ENCODE data around the gene SND1. TPM values are rescaled to one million over a fixed set of nuclear protein-coding genes. Genes with fewer than 3 reads are reported as not detected.

Gene SND1
- total RNA-seq, 1 experiment from 2014 or later: 104 TPM

GRCh38 chr7:127988751-127989150 lies 336.8 kb downstream of the SND1 start:
- Histone ChIP-seq H3K4me3 (ENCODE audit: low read length) (no peak overlapping the region), H3K4me2 (ENCODE audit: low read depth, low read length, poor library complexity, severe bottlenecking) (no peak overlapping the region), H3K36me3 (ENCODE audit: insufficient read depth, low read length) (peaks cover 13% of the 10 kb centered on the region; the same call in 1 of the 2 replicates), H4K20me1 (ENCODE audit: insufficient read depth, low read depth, low read length) (no peaks in the 10 kb centered on the region), H3K9me3 (ENCODE audit: low read length) (no peaks in the 10 kb centered on the region), H3K9me2 (replicated peaks; ENCODE audit: insufficient read depth, low read length) (no peaks in the 10 kb centered on the region), H3K27ac (ENCODE audit: low read length) (no peak overlapping the region), H2AFZ (ENCODE audit: low read length) (no peak overlapping the region), H3K27me3 (ENCODE audit: low read length) (no peaks in the 10 kb centered on the region), H3K79me2 (ENCODE audit: low read length) (peaks cover 47% of the 10 kb centered on the region), H3K9ac (ENCODE audit: low read length) (no peak overlapping the region), H3K4me1 (ENCODE audit: low read length) (peaks cover 35% of the 10 kb centered on the region)
- DNase-seq: no peak

DNA sequence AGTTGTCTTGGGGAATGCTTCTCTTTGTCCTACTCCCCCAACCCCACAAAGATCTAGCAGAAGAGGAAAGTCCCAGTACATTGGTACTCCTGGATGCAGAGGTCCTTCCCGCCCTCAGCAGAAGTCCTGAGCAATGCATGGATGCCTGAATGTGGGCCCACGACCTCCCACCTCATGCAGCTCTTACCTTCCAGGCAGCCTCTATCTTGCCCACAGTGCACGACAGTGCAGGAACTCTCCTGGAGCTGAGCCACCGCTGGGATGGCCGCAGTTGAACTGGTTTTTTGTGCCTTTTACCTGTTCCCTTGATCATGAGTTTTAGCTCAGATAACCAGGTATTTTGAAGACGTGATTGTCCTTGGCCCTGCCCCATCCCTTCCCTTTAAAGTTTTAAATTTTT lies 341.3 kb downstream of the SND1 start:
- H3K4me2 ChIP-seq (ENCODE audit: low read depth, low read length, poor library complexity, severe bottlenecking): no peak overlapping the region
- no peak overlapping the region for H3K9ac ChIP-seq (ENCODE audit: low read length)
- H3K9me3 ChIP-seq (ENCODE audit: low read length): no peaks in the 10 kb centered on the region
- H3K4me1 ChIP-seq (ENCODE audit: low read length): peaks cover 2% of the 10 kb centered on the region
- H3K79me2 ChIP-seq (ENCODE audit: low read length): peaks cover 26% of the 10 kb centered on the region
- H2AFZ ChIP-seq (ENCODE audit: low read length): no peak overlapping the region
- no peak overlapping the region for H3K27ac ChIP-seq (ENCODE audit: low read length)
- no peaks in the 10 kb centered on the region for H4K20me1 ChIP-seq (ENCODE audit: insufficient read depth, low read depth, low read length)
- no peaks in the 10 kb centered on the region for H3K27me3 ChIP-seq (ENCODE audit: low read length)
- no peak overlapping the region for H3K4me3 ChIP-seq (ENCODE audit: low read length)
- no peak for DNase-seq
- H3K36me3 ChIP-seq (ENCODE audit: insufficient read depth, low read length): peaks cover 21% of the 10 kb centered on the region; the same call in 1 of the 2 replicates
- H3K9me2 ChIP-seq (replicated peaks; ENCODE audit: insufficient read depth, low read length): no peaks in the 10 kb centered on the region

DNA sequence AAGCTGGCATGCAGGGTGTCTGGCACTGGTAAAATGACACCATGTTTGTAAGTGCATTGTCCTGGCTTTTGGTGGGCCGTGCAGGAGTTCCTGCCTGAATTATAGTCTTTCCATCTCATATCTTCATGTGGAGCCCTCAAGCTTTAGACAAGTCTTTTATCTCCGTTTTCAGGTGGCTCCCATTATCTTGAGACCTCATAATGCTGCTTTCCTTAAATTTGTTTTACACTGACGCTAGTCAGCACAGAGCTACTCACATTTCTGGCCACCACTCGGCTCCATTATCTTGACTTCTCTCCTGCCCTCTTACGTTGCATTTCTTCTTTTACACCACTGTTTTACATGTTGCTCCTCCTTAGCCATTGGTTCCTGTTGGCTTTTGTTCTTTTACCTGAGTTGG lies 342.0 kb downstream of the SND1 start:
- H3K9me3 ChIP-seq (ENCODE audit: low read length): no peaks in the 10 kb centered on the region
- H3K9ac ChIP-seq (ENCODE audit: low read length): no peak overlapping the region
- no peak overlapping the region for H3K4me2 ChIP-seq (ENCODE audit: low read depth, low read length, poor library complexity, severe bottlenecking)
- DNase-seq: no peak
- H3K27me3 ChIP-seq (ENCODE audit: low read length): no peaks in the 10 kb centered on the region
- H3K4me1 ChIP-seq (ENCODE audit: low read length): peaks cover 5% of the 10 kb centered on the region
- H4K20me1 ChIP-seq (ENCODE audit: insufficient read depth, low read depth, low read length): no peaks in the 10 kb centered on the region
- H3K9me2 ChIP-seq (replicated peaks; ENCODE audit: insufficient read depth, low read length): no peaks in the 10 kb centered on the region
- peaks cover 30% of the 10 kb centered on the region for H3K79me2 ChIP-seq (ENCODE audit: low read length)
- H3K4me3 ChIP-seq (ENCODE audit: low read length): no peak overlapping the region
- no peak overlapping the region for H3K27ac ChIP-seq (ENCODE audit: low read length)
- H3K36me3 ChIP-seq (ENCODE audit: insufficient read depth, low read length): peaks cover 23% of the 10 kb centered on the region; the same call in 1 of the 2 replicates
- no peak overlapping the region for H2AFZ ChIP-seq (ENCODE audit: low read length)

GRCh38 chr7:127995156-127995880 lies 343.3 kb downstream of the SND1 start:
- no peak overlapping the region for H2AFZ ChIP-seq (ENCODE audit: low read length)
- no peak overlapping the region for H3K4me3 ChIP-seq (ENCODE audit: low read length)
- no peaks in the 10 kb centered on the region for H3K9me2 ChIP-seq (replicated peaks; ENCODE audit: insufficient read depth, low read length)
- H3K9me3 ChIP-seq (ENCODE audit: low read length): no peaks in the 10 kb centered on the region
- H3K27ac ChIP-seq (ENCODE audit: low read length): peak overlapping the region; percentile 28; the same call in 1 of the 2 replicates
- no peak overlapping the region for H3K9ac ChIP-seq (ENCODE audit: low read length)
- peaks cover 24% of the 10 kb centered on the region for H3K79me2 ChIP-seq (ENCODE audit: low read length)
- H3K4me2 ChIP-seq (ENCODE audit: low read depth, low read length, poor library complexity, severe bottlenecking): no peak overlapping the region
- H3K36me3 ChIP-seq (ENCODE audit: insufficient read depth, low read length): peaks cover 22% of the 10 kb centered on the region; the same call in 1 of the 2 replicates
- no peaks in the 10 kb centered on the region for H4K20me1 ChIP-seq (ENCODE audit: insufficient read depth, low read depth, low read length)
- no peak for DNase-seq
- peaks cover 13% of the 10 kb centered on the region for H3K4me1 ChIP-seq (ENCODE audit: low read length)
- H3K27me3 ChIP-seq (ENCODE audit: low read length): no peaks in the 10 kb centered on the region

DNA sequence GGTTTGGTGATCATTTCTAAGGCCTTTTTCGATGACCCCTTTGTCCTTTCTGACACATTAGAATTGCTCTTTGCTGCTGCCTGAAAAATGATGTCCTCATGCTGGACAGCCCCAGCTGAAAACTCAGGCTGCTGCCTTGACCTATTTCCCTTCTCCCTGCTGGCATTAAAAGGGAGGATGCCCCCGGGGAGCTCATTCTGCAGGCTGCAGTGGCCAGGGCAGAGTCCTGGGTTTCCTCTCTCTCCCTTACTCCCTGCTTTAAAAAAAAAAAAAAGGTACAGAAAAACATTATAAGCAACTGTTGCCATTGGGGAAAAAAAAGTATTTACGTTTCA lies 343.9 kb downstream of the SND1 start:
- no peaks in the 10 kb centered on the region for H4K20me1 ChIP-seq (ENCODE audit: insufficient read depth, low read depth, low read length)
- peaks cover 17% of the 10 kb centered on the region; the same call in 1 of the 2 replicates for H3K36me3 ChIP-seq (ENCODE audit: insufficient read depth, low read length)
- DNase-seq: no peak
- H2AFZ ChIP-seq (ENCODE audit: low read length): no peak overlapping the region
- H3K4me2 ChIP-seq (ENCODE audit: low read depth, low read length, poor library complexity, severe bottlenecking): no peak overlapping the region
- peak overlapping the region; percentile 28; the same call in 1 of the 2 replicates for H3K27ac ChIP-seq (ENCODE audit: low read length)
- H3K9me2 ChIP-seq (replicated peaks; ENCODE audit: insufficient read depth, low read length): no peaks in the 10 kb centered on the region
- peaks cover 23% of the 10 kb centered on the region for H3K79me2 ChIP-seq (ENCODE audit: low read length)
- no peaks in the 10 kb centered on the region for H3K9me3 ChIP-seq (ENCODE audit: low read length)
- no peaks in the 10 kb centered on the region for H3K27me3 ChIP-seq (ENCODE audit: low read length)
- H3K9ac ChIP-seq (ENCODE audit: low read length): no peak overlapping the region
- peaks cover 15% of the 10 kb centered on the region for H3K4me1 ChIP-seq (ENCODE audit: low read length)
- no peak overlapping the region for H3K4me3 ChIP-seq (ENCODE audit: low read length)

DNA sequence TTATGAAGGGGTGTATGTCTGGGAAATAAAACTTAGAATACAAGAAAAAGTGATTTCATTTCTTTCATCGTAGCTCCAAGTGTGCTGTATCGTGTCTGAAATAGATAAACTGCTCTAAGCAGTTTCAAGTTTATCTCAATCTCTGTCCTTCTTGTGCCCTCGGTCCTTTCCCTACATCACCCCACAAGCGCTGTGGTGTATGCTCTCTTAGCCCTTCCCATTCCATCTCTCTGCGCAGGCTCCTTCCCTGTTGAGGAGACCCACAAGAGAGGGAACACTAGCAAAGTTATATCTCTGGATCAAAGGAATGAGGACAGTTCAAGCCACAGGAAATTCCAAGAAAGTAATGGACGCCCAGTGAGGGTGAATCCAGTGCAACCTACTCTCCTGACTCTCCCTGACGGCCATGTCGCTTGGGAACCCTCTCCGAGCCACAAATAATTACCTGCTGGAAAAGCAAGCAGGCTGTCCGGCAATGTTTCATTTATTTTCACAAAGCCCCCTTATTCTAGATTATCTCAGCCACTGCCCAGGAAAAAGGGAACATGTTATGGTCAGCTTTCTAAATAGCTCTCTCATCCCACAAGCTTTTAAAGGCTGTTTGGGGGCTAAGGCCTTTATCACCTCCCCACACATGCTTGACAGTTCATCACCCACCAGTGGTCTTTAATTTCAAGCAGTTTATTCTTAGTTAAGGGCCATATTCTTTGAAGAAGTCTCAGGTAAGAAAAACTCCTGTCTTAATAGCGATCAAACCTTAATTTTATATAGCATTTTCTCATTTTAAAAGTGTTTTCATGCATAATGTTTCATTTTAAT lies 344.5 kb downstream of the SND1 start:
- Histone ChIP-seq H3K9me2 (replicated peaks; ENCODE audit: insufficient read depth, low read length) (no peaks in the 10 kb centered on the region), H3K9me3 (ENCODE audit: low read length) (no peaks in the 10 kb centered on the region), H3K27ac (ENCODE audit: low read length) (peak overlapping the region; percentile 22; the same call in 1 of the 2 replicates), H4K20me1 (ENCODE audit: insufficient read depth, low read depth, low read length) (no peaks in the 10 kb centered on the region), H3K27me3 (ENCODE audit: low read length) (no peaks in the 10 kb centered on the region), H3K79me2 (ENCODE audit: low read length) (peaks cover 26% of the 10 kb centered on the region), H2AFZ (ENCODE audit: low read length) (no peak overlapping the region), H3K4me3 (ENCODE audit: low read length) (no peak overlapping the region), H3K4me1 (ENCODE audit: low read length) (peaks cover 19% of the 10 kb centered on the region), H3K36me3 (ENCODE audit: insufficient read depth, low read length) (peaks cover 14% of the 10 kb centered on the region; the same call in 1 of the 2 replicates), H3K9ac (ENCODE audit: low read length) (no peak overlapping the region), H3K4me2 (ENCODE audit: low read depth, low read length, poor library complexity, severe bottlenecking) (no peak overlapping the region)
- no peak for DNase-seq

- H3K9me3 ChIP-seq (ENCODE audit: low read length): no peaks in the 10 kb centered on the region
- no peaks in the 10 kb centered on the region for H3K27me3 ChIP-seq (ENCODE audit: low read length)
- peaks cover 31% of the 10 kb centered on the region for H3K79me2 ChIP-seq (ENCODE audit: low read length)
- no peak overlapping the region for H3K9ac ChIP-seq (ENCODE audit: low read length)
- H3K36me3 ChIP-seq (ENCODE audit: insufficient read depth, low read length): peaks cover 10% of the 10 kb centered on the region; the same call in 1 of the 2 replicates
- no peak overlapping the region for H3K4me3 ChIP-seq (ENCODE audit: low read length)
- H3K4me2 ChIP-seq (ENCODE audit: low read depth, low read length, poor library complexity, severe bottlenecking): no peak overlapping the region
- no peaks in the 10 kb centered on the region for H3K9me2 ChIP-seq (replicated peaks; ENCODE audit: insufficient read depth, low read length)
- H3K4me1 ChIP-seq (ENCODE audit: low read length): peaks cover 26% of the 10 kb centered on the region
- H4K20me1 ChIP-seq (ENCODE audit: insufficient read depth, low read depth, low read length): no peaks in the 10 kb centered on the region
- H2AFZ ChIP-seq (ENCODE audit: low read length): no peak overlapping the region
- no peak for DNase-seq
- H3K27ac ChIP-seq (ENCODE audit: low read length): peak overlapping the region; percentile 22; the same call in 1 of the 2 replicates
Observed at GRCh38 chr7:127997226-127997922, 345.4 kb downstream of the SND1 start.

DNA sequence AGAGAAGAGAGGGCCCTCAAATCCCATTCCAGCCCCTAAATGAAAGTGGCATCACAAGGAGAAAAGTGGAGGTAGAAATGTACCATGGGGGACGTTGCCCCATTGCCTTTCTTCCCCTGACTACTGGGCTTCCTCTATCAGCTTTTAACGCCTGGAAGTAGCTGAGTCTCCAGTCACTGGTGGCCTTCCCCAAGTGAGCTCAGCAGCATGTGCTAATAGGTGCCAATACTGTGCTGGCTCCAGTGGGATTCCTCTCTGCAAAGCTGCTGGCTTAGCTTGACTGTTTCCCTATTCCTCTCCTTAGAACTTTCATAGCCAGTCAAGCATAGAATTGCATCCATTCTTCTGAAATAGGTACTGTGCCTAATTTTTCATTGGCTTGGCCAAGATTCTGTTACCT lies 346.7 kb downstream of the SND1 start:
- no peak overlapping the region for H2AFZ ChIP-seq (ENCODE audit: low read length)
- H3K4me1 ChIP-seq (ENCODE audit: low read length): peaks cover 39% of the 10 kb centered on the region
- peaks cover 33% of the 10 kb centered on the region for H3K79me2 ChIP-seq (ENCODE audit: low read length)
- no peaks in the 10 kb centered on the region for H3K27me3 ChIP-seq (ENCODE audit: low read length)
- no peak overlapping the region for H3K9ac ChIP-seq (ENCODE audit: low read length)
- peak overlapping the region; percentile 25 for H3K27ac ChIP-seq (ENCODE audit: low read length)
- no peaks in the 10 kb centered on the region for H3K9me3 ChIP-seq (ENCODE audit: low read length)
- H4K20me1 ChIP-seq (ENCODE audit: insufficient read depth, low read depth, low read length): no peaks in the 10 kb centered on the region
- no peak for DNase-seq
- H3K36me3 ChIP-seq (ENCODE audit: insufficient read depth, low read length): peaks cover 10% of the 10 kb centered on the region; the same call in 1 of the 2 replicates
- no peak overlapping the region for H3K4me3 ChIP-seq (ENCODE audit: low read length)
- no peaks in the 10 kb centered on the region for H3K9me2 ChIP-seq (replicated peaks; ENCODE audit: insufficient read depth, low read length)
- H3K4me2 ChIP-seq (ENCODE audit: low read depth, low read length, poor library complexity, severe bottlenecking): no peak overlapping the region
